ENCODE measurements around the gene THSD4. TPM values are rescaled to one million over a fixed set of nuclear protein-coding genes. Genes with fewer than 3 reads are reported as not detected.

The THSD4 gene
- total RNA-seq, 2 experiments from 2014 or later = not detected

DNA sequence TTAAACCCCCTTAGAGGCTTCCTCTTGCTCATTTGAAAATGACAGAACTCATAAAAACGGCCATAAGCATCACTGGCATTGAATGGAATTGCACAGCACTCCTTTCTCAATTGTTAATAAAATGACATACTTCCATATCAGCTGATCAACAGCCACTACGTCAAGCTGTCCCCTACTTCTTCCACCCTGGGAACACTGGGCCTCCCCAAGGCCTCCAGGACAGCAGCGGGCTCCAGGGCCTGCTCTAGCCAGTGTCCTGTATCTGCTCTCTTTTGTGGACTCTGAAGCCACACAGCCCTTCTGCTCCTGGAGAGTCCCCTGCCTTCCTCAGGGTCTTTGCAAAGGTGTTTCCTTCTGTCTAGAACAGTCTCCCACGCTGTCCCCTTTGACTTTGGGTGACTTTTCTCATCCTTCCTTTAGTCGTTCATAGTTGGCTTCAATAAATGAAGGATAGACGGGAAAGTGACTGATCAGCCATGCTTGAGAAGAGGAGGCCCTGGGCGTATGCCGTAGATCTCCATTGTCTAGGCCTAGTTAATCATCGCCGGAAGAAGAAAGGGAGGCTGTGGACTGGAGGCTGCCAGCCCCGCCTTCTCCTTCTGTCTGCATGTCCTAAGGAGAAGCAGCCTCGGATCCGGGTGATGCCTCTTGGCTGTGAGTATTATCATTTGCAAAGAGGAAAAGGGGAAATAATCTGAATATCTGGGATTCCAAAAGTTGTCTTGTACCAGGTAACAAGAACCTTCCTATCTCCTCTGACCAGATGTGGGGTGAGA lies 4.7 kb upstream of the THSD4 start:
- ATAC-seq (ENCODE audit: poor library complexity) (no peak), DNase-seq (no peak)
- ChIA-PET POLR2A (no interaction called here), CTCF (no interaction called here)
- no peaks in the 10 kb centered on the region for H3K9me3 Mint-ChIP-seq
- H3K4me1 Mint-ChIP-seq (ENCODE audit: low read depth) = no peaks in the 10 kb centered on the region
- no peak overlapping the region for H3K27ac Mint-ChIP-seq
- peaks cover 55% of the 10 kb centered on the region for H3K27me3 Mint-ChIP-seq
- H3K9me3 ChIP-seq (ENCODE audit: control insufficient read depth in 1 of 2, insufficient read depth in 1 of 2, low read length in 2 of 2) = no peaks in the 10 kb centered on the region
- peaks cover 12 to 13% of the 10 kb centered on the region in 2 experiments for H3K27me3 ChIP-seq (ENCODE audit: control insufficient read depth in 1 of 2, insufficient read depth in 2 of 2, low read length in 2 of 2)
- no peaks in the 10 kb centered on the region for H3K36me3 ChIP-seq (ENCODE audit: insufficient read depth, low read length)
- no peak overlapping the region for H3K4me3 ChIP-seq (ENCODE audit: low read length)
- intact Hi-C loops (cut with DNase I, micrococcal nuclease) = no loop called here
- H3K4me1 ChIP-seq (ENCODE audit: insufficient read depth, low read length) = peaks cover 5% of the 10 kb centered on the region
- H3K27ac ChIP-seq (ENCODE audit: low read depth in 1 of 2, low read length in 2 of 2) = no peak overlapping the region
- no peak overlapping the region for H3K4me3 Mint-ChIP-seq
- no peak for TF ChIP-seq CTCF (IDR thresholded peaks at IDR 0.05)
- H3K36me3 Mint-ChIP-seq (ENCODE audit: low read depth) = no peaks in the 10 kb centered on the region

DNA sequence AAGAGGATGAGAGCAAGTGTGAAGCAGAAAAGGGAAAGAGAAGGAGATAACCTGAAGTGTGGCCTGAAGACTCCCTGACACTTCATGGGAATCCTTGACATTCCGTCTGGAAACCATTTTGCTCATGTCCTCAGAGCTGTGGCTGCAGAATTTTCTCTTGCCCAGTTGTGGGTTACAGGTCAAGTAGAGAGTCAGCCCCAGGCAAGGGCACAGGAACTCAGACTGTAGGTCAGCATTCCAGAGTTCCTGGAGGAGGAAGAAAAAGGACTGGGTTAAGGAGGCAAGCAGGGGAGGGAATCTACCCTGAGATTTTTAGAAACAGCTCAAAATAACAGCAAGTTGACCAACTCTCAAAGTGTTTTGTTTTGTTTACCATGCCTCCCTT lies 4.1 kb upstream of the THSD4 start:
- CTCF ChIA-PET = no interaction called here
- H3K27me3 Mint-ChIP-seq = peaks cover 58% of the 10 kb centered on the region

DNA sequence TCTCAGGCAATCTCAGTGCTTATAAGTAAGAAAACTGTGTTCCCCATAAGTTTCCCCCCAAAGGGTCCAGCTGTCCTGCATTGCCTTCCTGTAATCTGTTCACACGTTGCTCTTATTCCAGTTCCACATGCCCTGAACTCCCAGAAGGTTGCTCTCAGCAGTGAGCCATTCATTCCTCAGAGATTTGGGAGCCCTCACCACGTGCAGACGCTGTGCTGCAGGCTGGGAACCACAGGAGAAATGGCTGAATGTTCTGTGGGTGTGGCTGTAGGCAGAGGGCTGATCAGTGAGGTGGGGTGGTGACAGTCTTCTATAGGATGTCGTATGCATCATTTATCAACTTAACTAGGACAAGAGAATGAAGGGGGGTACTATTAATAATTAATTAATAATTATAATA lies 3.3 kb upstream of the THSD4 start:
- DNase-seq (no peak), ATAC-seq (ENCODE audit: poor library complexity) (no peak)
- peaks cover 63% of the 10 kb centered on the region for H3K27me3 Mint-ChIP-seq
- POLR2A ChIA-PET = no interaction called here
- intact Hi-C loops (cut with DNase I, micrococcal nuclease) = no loop called here
- peaks cover 8% of the 10 kb centered on the region for H3K4me1 Mint-ChIP-seq (ENCODE audit: low read depth)
- Histone ChIP-seq H3K27ac (ENCODE audit: low read depth in 1 of 2, low read length in 2 of 2) (no peak overlapping the region), H3K4me1 (ENCODE audit: insufficient read depth, low read length) (peaks cover 11% of the 10 kb centered on the region), H3K27me3 (ENCODE audit: control insufficient read depth in 1 of 2, insufficient read depth in 2 of 2, low read length in 2 of 2) (peaks cover 18 to 26% of the 10 kb centered on the region in 2 experiments), H3K4me3 (ENCODE audit: low read length) (no peak overlapping the region), H3K9me3 (ENCODE audit: control insufficient read depth in 1 of 2, insufficient read depth in 1 of 2, low read length in 2 of 2) (peaks cover 0 to 4% of the 10 kb centered on the region in 2 experiments), H3K36me3 (ENCODE audit: insufficient read depth, low read length) (no peaks in the 10 kb centered on the region)
- no peaks in the 10 kb centered on the region for H3K36me3 Mint-ChIP-seq (ENCODE audit: low read depth)
- no peak overlapping the region for H3K27ac Mint-ChIP-seq
- CTCF ChIA-PET = no interaction called here
- H3K9me3 Mint-ChIP-seq = no peaks in the 10 kb centered on the region
- no peak overlapping the region for H3K4me3 Mint-ChIP-seq
- no peak for TF ChIP-seq CTCF (IDR thresholded peaks at IDR 0.05)

More for the DNA sequence above, 4.1 kb upstream of the THSD4 start:
- H3K4me1 Mint-ChIP-seq (ENCODE audit: low read depth) = peaks cover 3% of the 10 kb centered on the region
- POLR2A ChIA-PET = no interaction called here
- TF ChIP-seq CTCF (IDR thresholded peaks at IDR 0.05) = no peak
- H3K9me3 Mint-ChIP-seq = no peaks in the 10 kb centered on the region
- H3K9me3 ChIP-seq (ENCODE audit: control insufficient read depth in 1 of 2, insufficient read depth in 1 of 2, low read length in 2 of 2) = peaks cover 0 to 3% of the 10 kb centered on the region in 2 experiments
- DNase-seq (no peak), ATAC-seq (ENCODE audit: poor library complexity) (no peak)
- no peak overlapping the region for H3K4me3 Mint-ChIP-seq
- no peaks in the 10 kb centered on the region for H3K36me3 ChIP-seq (ENCODE audit: insufficient read depth, low read length)
- peaks cover 10% of the 10 kb centered on the region for H3K4me1 ChIP-seq (ENCODE audit: insufficient read depth, low read length)
- no peak overlapping the region for H3K27ac ChIP-seq (ENCODE audit: low read depth in 1 of 2, low read length in 2 of 2)
- H3K27me3 ChIP-seq (ENCODE audit: control insufficient read depth in 1 of 2, insufficient read depth in 2 of 2, low read length in 2 of 2) = peaks cover 16 to 18% of the 10 kb centered on the region in 2 experiments
- intact Hi-C loops (cut with DNase I, micrococcal nuclease) = no loop called here
- no peaks in the 10 kb centered on the region for H3K36me3 Mint-ChIP-seq (ENCODE audit: low read depth)
- no peak overlapping the region for H3K4me3 ChIP-seq (ENCODE audit: low read length)
- H3K27ac Mint-ChIP-seq = no peak overlapping the region

Measured in CD4-positive, alpha-beta T cell (primary cell).